Measurements from ENCODE around the gene TMED6. TPM values are rescaled to one million over a fixed set of nuclear protein-coding genes. Genes with fewer than 3 reads are reported as not detected.

Gene TMED6
- total and polyA plus RNA-seq, 2 of the 8 experiments (the other 6 are each of a cell fraction or from before 2014, with no cell fraction given): not detected

GRCh38 chr16:69330286-69331109 is 21.1 kb downstream of the TMED6 start, which contains the start of gene PDF (continued):
- TF ChIP-seq HDAC2 (IDR thresholded peaks at IDR 0.05; ENCODE audit: borderline replicate concordance in 1 of 2, low read depth in 2 of 2, low read length in 2 of 2): peak in 1 of 2 experiments; percentile 88; a peak in 1 of 4 replicates
- TF ChIP-seq BCL11A (IDR thresholded peaks at IDR 0.05; ENCODE audit: low read depth in 2 of 2, low read length in 2 of 2): no peak
- TF ChIP-seq BACH1 (IDR thresholded peaks at IDR 0.05; ENCODE audit: low read length): 0 out of 2 replicates have a peak, but pooled peaks have one; percentile 34
- TF ChIP-seq TEAD4 (IDR thresholded peaks at IDR 0.05; ENCODE audit: low read depth, low read length): no peak
- no peak for TF ChIP-seq JUN (IDR thresholded peaks at IDR 0.05; ENCODE audit: low read depth, low read length)
- no peak for TF ChIP-seq KDM1A (IDR thresholded peaks at IDR 0.05; ENCODE audit: borderline replicate concordance, low read length)
- no peak for TF ChIP-seq SAP30 (IDR thresholded peaks at IDR 0.05; ENCODE audit: insufficient read depth, insufficient replicate concordance, low read length)
- TF ChIP-seq TAF1 (IDR thresholded peaks at IDR 0.05; ENCODE audit: low read depth, low read length): peak; percentile 81
- TF ChIP-seq, protein P1, sequence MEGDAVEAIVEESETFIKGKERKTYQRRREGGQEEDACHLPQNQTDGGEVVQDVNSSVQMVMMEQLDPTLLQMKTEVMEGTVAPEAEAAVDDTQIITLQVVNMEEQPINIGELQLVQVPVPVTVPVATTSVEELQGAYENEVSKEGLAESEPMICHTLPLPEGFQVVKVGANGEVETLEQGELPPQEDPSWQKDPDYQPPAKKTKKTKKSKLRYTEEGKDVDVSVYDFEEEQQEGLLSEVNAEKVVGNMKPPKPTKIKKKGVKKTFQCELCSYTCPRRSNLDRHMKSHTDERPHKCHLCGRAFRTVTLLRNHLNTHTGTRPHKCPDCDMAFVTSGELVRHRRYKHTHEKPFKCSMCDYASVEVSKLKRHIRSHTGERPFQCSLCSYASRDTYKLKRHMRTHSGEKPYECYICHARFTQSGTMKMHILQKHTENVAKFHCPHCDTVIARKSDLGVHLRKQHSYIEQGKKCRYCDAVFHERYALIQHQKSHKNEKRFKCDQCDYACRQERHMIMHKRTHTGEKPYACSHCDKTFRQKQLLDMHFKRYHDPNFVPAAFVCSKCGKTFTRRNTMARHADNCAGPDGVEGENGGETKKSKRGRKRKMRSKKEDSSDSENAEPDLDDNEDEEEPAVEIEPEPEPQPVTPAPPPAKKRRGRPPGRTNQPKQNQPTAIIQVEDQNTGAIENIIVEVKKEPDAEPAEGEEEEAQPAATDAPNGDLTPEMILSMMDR (IDR thresholded peaks at IDR 0.05; ENCODE audit: control extremely low read depth in 1 of 3, insufficient read depth in 1 of 3, low read depth in 1 of 3, low read length in 3 of 3): no peak
- peak; percentile 69; the same call in 1 of the 2 replicates for TF ChIP-seq GABPA (IDR thresholded peaks at IDR 0.05; ENCODE audit: borderline replicate concordance, insufficient read depth, low read length)
- TF ChIP-seq HDAC6 (IDR thresholded peaks at IDR 0.05; ENCODE audit: low read depth, low read length): no peak
- TF ChIP-seq POU5F1 (IDR thresholded peaks at IDR 0.05; ENCODE audit: low read depth, low read length): no peak
- TF ChIP-seq, protein P2, sequence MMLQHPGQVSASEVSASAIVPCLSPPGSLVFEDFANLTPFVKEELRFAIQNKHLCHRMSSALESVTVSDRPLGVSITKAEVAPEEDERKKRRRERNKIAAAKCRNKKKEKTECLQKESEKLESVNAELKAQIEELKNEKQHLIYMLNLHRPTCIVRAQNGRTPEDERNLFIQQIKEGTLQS (IDR thresholded peaks at IDR 0.05; ENCODE audit: insufficient read depth, low read depth, low read length): no peak
- peak; percentile 36 for TF ChIP-seq KDM4A (IDR thresholded peaks at IDR 0.05; ENCODE audit: low read depth, low read length, severe bottlenecking)
- TF ChIP-seq RNF2 (IDR thresholded peaks at IDR 0.05; ENCODE audit: borderline replicate concordance, low read depth, low read length, missing control alignments, poor library complexity, severe bottlenecking): no peak
- peak; percentile 68; the same call in 1 of the 2 replicates for TF ChIP-seq RBBP5 (IDR thresholded peaks at IDR 0.05; ENCODE audit: borderline replicate concordance, low read depth, low read length)
- no peak for TF ChIP-seq CHD2 (IDR thresholded peaks at IDR 0.05; ENCODE audit: low read length)
- TF ChIP-seq CEBPB (IDR thresholded peaks at IDR 0.05; ENCODE audit: low read depth, low read length): peak; percentile 17; the same call in 1 of the 2 replicates
- 0 out of 2 replicates have a peak, but pooled peaks have one; percentile 21 for TF ChIP-seq SP1 (IDR thresholded peaks at IDR 0.05; ENCODE audit: low read depth, low read length)
- no peak for TF ChIP-seq SIX5 (IDR thresholded peaks at IDR 0.05; ENCODE audit: low read depth, low read length)
